Upper lobe of left lung (tissue), 6 donors: ENCODE results near the gene CORO7. TPM values are rescaled to one million over a fixed set of nuclear protein-coding genes. Genes with fewer than 3 reads are reported as not detected.

ENCODE experiments used
- ATAC-seq, 2 donors: fragments of 200-7000 bp; cut with Tn5 transposase; one replicate each; pipeline ENCODE4 v1.9.1; 2022; ENCODE audit warnings: mild to moderate bottlenecking in 2 of 2, moderate library complexity in 2 of 2; ENCODE audit not compliant: low FRiP score in 2 of 2
- DNase-seq, 2 donors: peaks; one replicate each; pipeline ENCODE4 v3.0.0-alpha.2; 2019 to 2020
- H3K27ac ChIP-seq, 4 donors: fragments of 200-600 bp; sonication (generic); one replicate each; pipeline ENCODE4 v1.5.1; 2016 to 2019
- H3K27me3 ChIP-seq, 4 donors: fragments of 200-600 bp; sonication (generic); one replicate each; pipeline ENCODE4 v1.5.1; 2017 to 2019
- H3K36me3 ChIP-seq, 4 donors: fragments of 200-600 bp; sonication (generic); one replicate each; pipeline ENCODE4 v1.5.1; 2016 to 2019
- H3K4me1 ChIP-seq, 4 donors: fragments of 200-600 bp; sonication (generic); one replicate each; pipeline ENCODE4 v1.5.1; 2018 to 2019
- H3K4me3 ChIP-seq, 4 donors: fragments of 200-600 bp; sonication (generic); one replicate each; pipeline ENCODE4 v1.5.1; 2017 to 2019; ENCODE audit warnings: mild to moderate bottlenecking in 2 of 4, moderate library complexity in 1 of 4
- H3K9me3 ChIP-seq, 4 donors: fragments of 200-600 bp; sonication (generic); one replicate each; pipeline ENCODE4 v1.5.1; 2018 to 2019
- CTCF ChIP-seq, 6 experiments: fragments of 450-650 bp in 4 of 6; fragments of 200-600 bp in 2 of 6; sonication (generic) in 2 of 6; IDR thresholded peaks; one replicate each; pipeline ENCODE4 v1.5.1; 2016 to 2019; ENCODE audit warnings: antibody characterized with exemption in 6 of 6
- EP300 ChIP-seq, 4 donors: sonication (generic); formaldehyde crosslinking; IDR thresholded peaks; one replicate each; pipeline ENCODE4 v1.5.1; 2017; ENCODE audit warnings: antibody characterized with exemption in 4 of 4, control low read depth in 2 of 4
- POLR2A ChIP-seq, 4 donors: fragments of 450-650 bp; IDR thresholded peaks; one replicate each; pipeline ENCODE4 v1.5.1; 2016 to 2017; ENCODE audit warnings: antibody characterized with exemption in 4 of 4, mild to moderate bottlenecking in 2 of 4
- POLR2AphosphoS5 ChIP-seq, 2 donors: sonication (generic); formaldehyde crosslinking; IDR thresholded peaks; one replicate each; pipeline ENCODE4 v1.5.1; 2017; ENCODE audit warnings: antibody characterized with exemption in 2 of 2
- WGBS, 2 donors: methylation state at CpG; one replicate each; pipeline ENCODE4 v1.1.5; 2017 to 2018; 5-methylcytosine and 5-hydroxymethylcytosine counted together
- total RNA-seq, 6 donors: library from RNA; depleted of rRNA in 4 of 6; stranded (reverse); fragments of >200 nt in 4 of 6; gene quantifications; one replicate each; pipeline versions ENCODE4 v1.1.0 to v1.2.1, GENCODE V29; 2016 to 2021
- donor health status: DM: no; HTN: no; CAD: no; lungs with moderate emphysema.
- donor health status: DM: no; HTN: yes; CAD: no; lungs with severe emphysema.

CORO7 gene
- total RNA-seq, 6 donors from 2014 or later, result 42.9 to 235 (median 69.0) TPM

GRCh38 chr16:4435337-4436067, 19.1 kb upstream of the CORO7 start:
- H3K36me3 ChIP-seq, result peaks cover 6 to 81% (median 45%) of the 10 kb centered on the region in 4 donors
- TF ChIP-seq EP300 (IDR thresholded peaks at IDR 0.05) (no peak), POLR2A (IDR thresholded peaks at IDR 0.05) (no peak), POLR2AphosphoS5 (IDR thresholded peaks at IDR 0.05) (no peak), CTCF (IDR thresholded peaks at IDR 0.05) (no peak)
- H3K27ac ChIP-seq, result no peak overlapping the region
- DNase-seq (no peak), ATAC-seq (no peak)
- no peak overlapping the region for H3K4me3 ChIP-seq
- H3K4me1 ChIP-seq, result no peaks in the 10 kb centered on the region
- no peaks in the 10 kb centered on the region for H3K9me3 ChIP-seq
- WGBS, 2 donors, result 79 to 86% methylated on average over 8 of the region's 8 CpGs
- H3K27me3 ChIP-seq, result no peaks in the 10 kb centered on the region

GRCh38 chr16:4433914-4434787, 17.8 kb upstream of the CORO7 start:
- Histone ChIP-seq H3K4me3 (no peak overlapping the region), H3K9me3 (no peaks in the 10 kb centered on the region), H3K27me3 (no peaks in the 10 kb centered on the region), H3K4me1 (no peaks in the 10 kb centered on the region), H3K27ac (no peak overlapping the region), H3K36me3 (peaks cover 0 to 68% (median 36%) of the 10 kb centered on the region in 4 donors)
- WGBS, 2 donors, result 84% methylated on average over 12 of the region's 12 CpGs
- DNase-seq (no peak), ATAC-seq (no peak)
- TF ChIP-seq POLR2A (IDR thresholded peaks at IDR 0.05), result no peak

- H3K36me3 ChIP-seq, result peaks cover 0 to 59% (median 31%) of the 10 kb centered on the region in 4 donors
- TF ChIP-seq POLR2AphosphoS5 (IDR thresholded peaks at IDR 0.05) (no peak), POLR2A (IDR thresholded peaks at IDR 0.05) (no peak)
- no peak overlapping the region for H3K4me3 ChIP-seq
- no peak overlapping the region for H3K27ac ChIP-seq
- no peaks in the 10 kb centered on the region for H3K27me3 ChIP-seq
- ATAC-seq (no peak), DNase-seq (no peak)
- no peaks in the 10 kb centered on the region for H3K9me3 ChIP-seq
- WGBS, 2 donors, result 90 to 92% methylated on average over 4 of the region's 4 CpGs
- no peaks in the 10 kb centered on the region for H3K4me1 ChIP-seq
These were observed 16.8 kb upstream of the CORO7 start for GRCh38 chr16:4433228-4433627.

GRCh38 chr16:4431023-4431422, 14.6 kb upstream of the CORO7 start:
- TF ChIP-seq EP300 (IDR thresholded peaks at IDR 0.05) (no peak), CTCF (IDR thresholded peaks at IDR 0.05) (no peak)
- Histone ChIP-seq H3K4me1 (peaks cover 10 to 18% (median 15%) of the 10 kb centered on the region in 4 donors), H3K36me3 (peaks cover 0 to 37% (median 17%) of the 10 kb centered on the region in 4 donors), H3K9me3 (no peaks in the 10 kb centered on the region), H3K4me3 (no peak overlapping the region), H3K27me3 (no peaks in the 10 kb centered on the region), H3K27ac (no peak overlapping the region)
- 89% methylated on average over 9 of the region's 9 CpGs for WGBS, 2 donors
- no peak for ATAC-seq
- no peak for DNase-seq

GRCh38 chr16:4428500-4428899, 12.1 kb upstream of the CORO7 start:
- Histone ChIP-seq H3K9me3 (no peaks in the 10 kb centered on the region), H3K27ac (no peak overlapping the region), H3K4me3 (no peak overlapping the region), H3K36me3 (peaks cover 0 to 20% (median 7%) of the 10 kb centered on the region in 4 donors), H3K4me1 (peaks cover 15 to 26% (median 20%) of the 10 kb centered on the region in 4 donors), H3K27me3 (no peaks in the 10 kb centered on the region)
- DNase-seq (no peak), ATAC-seq (no peak)
- 96 to 97% methylated on average over 7 of the region's 7 CpGs for WGBS, 2 donors
- TF ChIP-seq EP300 (IDR thresholded peaks at IDR 0.05) (no peak), CTCF (IDR thresholded peaks at IDR 0.05) (no peak), POLR2AphosphoS5 (IDR thresholded peaks at IDR 0.05) (no peak), POLR2A (IDR thresholded peaks at IDR 0.05) (no peak)
